Keratinocyte (primary cell): ENCODE measurements around the gene IFNAR2. TPM values are rescaled to one million over a fixed set of nuclear protein-coding genes. Genes with fewer than 3 reads are reported as not detected.

Experiments used
- DNase-seq: peaks from one replicate; pipeline ENCODE4 v3.0.0-alpha.2; 2011; ENCODE audit warnings: low read depth, missing footprints, low spot score
- FAIRE-seq: peaks from 2 replicates; lab custom pipeline; 2011; peaks lifted over from hg19 to GRCh38; lab: Jason Lieb, UNC
- H2AFZ ChIP-seq: 2 replicates; pipeline ENCODE4 v1.6.0; 2012; ENCODE audit warnings: low read length, control low read depth, inconsistent platforms; ENCODE audit not compliant: control insufficient read depth
- H3K27ac ChIP-seq: 2 replicates; pipeline ENCODE4 v1.5.1; 2011; ENCODE audit warnings: low read length; ENCODE audit not compliant: control insufficient read depth, insufficient read depth
- H3K27me3 ChIP-seq: 3 replicates; pipeline ENCODE4 v1.6.0; 2011; ENCODE audit warnings: low read length; ENCODE audit not compliant: control insufficient read depth, insufficient read depth; ENCODE audit errors: extremely low read depth
- H3K36me3 ChIP-seq, 2 experiments: 2 replicates in 1 of 2; 3 replicates in 1 of 2; pipeline ENCODE4 v1.5.1; 2011; ENCODE audit warnings: low read length in 2 of 2, mild to moderate bottlenecking in 1 of 2; ENCODE audit not compliant: control insufficient read depth in 2 of 2, insufficient read depth in 2 of 2; ENCODE audit errors: extremely low read depth in 1 of 2
- H3K4me1 ChIP-seq: 3 replicates; pipeline ENCODE4 v1.5.1; 2011; ENCODE audit warnings: low read length; ENCODE audit not compliant: control insufficient read depth, insufficient read depth; ENCODE audit errors: extremely low read depth
- H3K4me2 ChIP-seq: 3 replicates; pipeline ENCODE4 v1.6.0; 2011; ENCODE audit warnings: low read depth, low read length; ENCODE audit not compliant: control insufficient read depth, insufficient read depth; ENCODE audit errors: extremely low read depth
- H3K4me3 ChIP-seq, 3 experiments: fragments of 200-600 bp in 1 of 3; sonication (generic) in 1 of 3; 2 replicates in 2 of 3; 3 replicates in 1 of 3; pipeline ENCODE4 v1.5.1; 2011 to 2016; ENCODE audit warnings: low read length in 3 of 3, mild to moderate bottlenecking in 3 of 3, control low read depth in 2 of 3, inconsistent platforms in 1 of 3, low read depth in 1 of 3, mixed read lengths in 1 of 3, mixed run types in 1 of 3, moderate library complexity in 1 of 3; ENCODE audit not compliant: control insufficient read depth in 2 of 3, insufficient read depth in 2 of 3; ENCODE audit errors: extremely low read depth in 1 of 3
- H3K79me2 ChIP-seq: 2 replicates; pipeline ENCODE4 v1.6.0; 2012; ENCODE audit warnings: low read length; ENCODE audit not compliant: control insufficient read depth, insufficient read depth
- H3K9ac ChIP-seq: 3 replicates; pipeline ENCODE4 v1.6.0; 2011; ENCODE audit warnings: low read length; ENCODE audit not compliant: control insufficient read depth, insufficient read depth; ENCODE audit errors: extremely low read depth
- H3K9me1 ChIP-seq: 3 replicates; pipeline ENCODE4 v1.6.0; 2011; ENCODE audit warnings: low read length; ENCODE audit not compliant: control insufficient read depth, insufficient read depth; ENCODE audit errors: extremely low read depth
- H3K9me3 ChIP-seq: 2 replicates; pipeline ENCODE4 v1.5.1; 2012; ENCODE audit warnings: low read depth, low read length; ENCODE audit not compliant: control insufficient read depth
- H4K20me1 ChIP-seq: 3 replicates; pipeline ENCODE4 v1.6.0; 2011; ENCODE audit warnings: low read length; ENCODE audit not compliant: control insufficient read depth, insufficient read depth; ENCODE audit errors: extremely low read depth
- EZH2 ChIP-seq: IDR thresholded peaks from one replicate; pipeline ENCODE4 v1.6.1; 2012; ENCODE audit warnings: inconsistent platforms, mild to moderate bottlenecking, low read length, moderate library complexity
- dilution Hi-C: fragments of 300-500 bp; cut with MboI; formaldehyde crosslinking; loops from one replicate; pipeline ENCODE4 v1.7.0; 2020; ENCODE audit warnings: low sequenced_read_pairs; ENCODE audit not compliant: extremely low pct_ligation_motif_present
- polyA plus RNA-seq, 5 experiments: library from polyadenylated mRNA; depleted of rRNA in 3 of 5; stranded (reverse) in 3 of 5; stranded (forward) in 1 of 5; unstranded in 1 of 5; fragments of >200 nt; gene quantifications; 1 replicate in 1 of 5; 2 replicates in 3 of 5; 3 replicates in 1 of 5; pipeline versions ENCODE4 v1.2.1 to v1.2.3, GENCODE V29; 2011 to 2012; ENCODE audit warnings: missing spikeins in 2 of 5, low read depth in 1 of 5, low replicate concordance in 1 of 5
- TF ChIP-seq, protein P1 (sequence below), 3 experiments: IDR thresholded peaks in 1 of 3; conservative IDR thresholded peaks in 1 of 3; optimal IDR thresholded peaks in 1 of 3; 2 replicates in 2 of 3; 3 replicates in 1 of 3; pipeline versions ENCODE3 to v1.5.1; 2011; ENCODE audit warnings: low read length in 3 of 3, mild to moderate bottlenecking in 3 of 3, moderate library complexity in 2 of 3, control low read depth in 1 of 3, inconsistent platforms in 1 of 3; ENCODE audit not compliant: insufficient read depth in 2 of 3; ENCODE audit errors: extremely low read depth in 1 of 3

Gene IFNAR2
- polyA plus RNA-seq, 1 donor (not counting 4 experiments of a cell fraction or from before 2014, with no cell fraction given): 23.0 TPM

DNA sequence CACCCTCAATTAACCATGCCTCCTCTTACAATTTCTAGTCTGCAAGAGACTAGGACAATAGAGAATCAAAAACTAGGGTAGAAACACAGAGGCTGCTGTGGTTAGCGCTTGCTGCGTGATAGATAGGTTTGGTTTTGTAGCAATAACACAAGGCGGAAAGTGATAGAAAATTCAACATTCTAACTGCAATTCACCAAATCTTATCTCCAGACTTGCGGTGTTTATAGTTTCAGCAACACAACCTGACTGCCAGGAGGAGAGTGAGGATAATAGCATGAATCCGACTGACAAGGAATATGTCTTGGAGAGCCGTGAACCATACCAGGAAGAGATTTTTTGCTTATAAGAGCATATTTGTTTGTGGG lies 30.7 kb upstream of the IFNAR2 start:
- TF ChIP-seq, protein P1, sequence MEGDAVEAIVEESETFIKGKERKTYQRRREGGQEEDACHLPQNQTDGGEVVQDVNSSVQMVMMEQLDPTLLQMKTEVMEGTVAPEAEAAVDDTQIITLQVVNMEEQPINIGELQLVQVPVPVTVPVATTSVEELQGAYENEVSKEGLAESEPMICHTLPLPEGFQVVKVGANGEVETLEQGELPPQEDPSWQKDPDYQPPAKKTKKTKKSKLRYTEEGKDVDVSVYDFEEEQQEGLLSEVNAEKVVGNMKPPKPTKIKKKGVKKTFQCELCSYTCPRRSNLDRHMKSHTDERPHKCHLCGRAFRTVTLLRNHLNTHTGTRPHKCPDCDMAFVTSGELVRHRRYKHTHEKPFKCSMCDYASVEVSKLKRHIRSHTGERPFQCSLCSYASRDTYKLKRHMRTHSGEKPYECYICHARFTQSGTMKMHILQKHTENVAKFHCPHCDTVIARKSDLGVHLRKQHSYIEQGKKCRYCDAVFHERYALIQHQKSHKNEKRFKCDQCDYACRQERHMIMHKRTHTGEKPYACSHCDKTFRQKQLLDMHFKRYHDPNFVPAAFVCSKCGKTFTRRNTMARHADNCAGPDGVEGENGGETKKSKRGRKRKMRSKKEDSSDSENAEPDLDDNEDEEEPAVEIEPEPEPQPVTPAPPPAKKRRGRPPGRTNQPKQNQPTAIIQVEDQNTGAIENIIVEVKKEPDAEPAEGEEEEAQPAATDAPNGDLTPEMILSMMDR (optimal IDR thresholded peaks at IDR 0.05 in 1 of 3, IDR thresholded peaks at IDR 0.05 in 1 of 3, conservative IDR thresholded peaks at IDR 0.05 in 1 of 3; ENCODE audit: extremely low read depth in 1 of 3, insufficient read depth in 2 of 3, low read length in 3 of 3): no peak
- TF ChIP-seq EZH2: no peak
- Histone ChIP-seq H3K4me2 (no peak overlapping the region), H4K20me1 (no peaks in the 10 kb centered on the region), H2AFZ (no peak overlapping the region), H3K9ac (no peak overlapping the region), H3K9me3 (no peaks in the 10 kb centered on the region), H3K9me1 (no peaks in the 10 kb centered on the region), H3K27ac (no peak overlapping the region), H3K27me3 (no peaks in the 10 kb centered on the region), H3K36me3 (no peaks in the 10 kb centered on the region), H3K79me2 (no peaks in the 10 kb centered on the region), H3K4me3 (no peak overlapping the region), H3K4me1 (peaks cover 16% of the 10 kb centered on the region)
- FAIRE-seq (no peak), DNase-seq (no peak)
- dilution Hi-C loops: no loop called here

DNA sequence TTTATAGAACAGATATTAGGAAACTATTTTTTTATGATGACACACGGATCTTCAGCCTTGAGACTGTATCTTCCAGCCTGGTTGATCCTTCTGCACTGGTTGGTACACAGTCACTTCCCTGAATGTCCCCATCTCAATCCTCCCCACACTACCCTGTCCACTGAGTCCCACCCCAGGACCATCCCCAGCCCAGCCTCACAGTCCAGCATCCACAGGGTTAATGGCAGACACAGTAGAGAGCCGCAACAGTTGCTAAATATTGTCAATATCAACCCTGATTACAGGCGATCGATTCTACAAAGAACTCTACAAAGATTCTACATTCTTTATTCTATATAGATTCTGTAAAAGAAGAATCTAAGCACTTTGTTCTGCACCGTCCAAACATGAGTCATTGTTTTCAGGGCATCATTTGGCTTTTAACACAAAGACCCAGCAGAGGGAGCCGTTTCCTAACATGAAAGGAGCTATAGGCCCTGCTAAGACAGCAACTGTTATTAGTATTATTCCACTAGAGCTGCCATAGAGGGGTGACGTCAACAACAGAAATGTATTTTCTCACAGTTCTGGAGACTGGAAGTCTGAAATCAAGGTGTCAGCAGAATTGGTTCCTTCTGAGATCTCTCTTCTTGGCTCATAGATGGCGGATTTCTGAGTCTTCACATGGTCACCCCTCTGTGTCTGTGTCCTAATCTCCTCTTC lies 30.1 kb upstream of the IFNAR2 start:
- H3K4me1 ChIP-seq: peaks cover 20% of the 10 kb centered on the region
- H3K4me2 ChIP-seq: no peak overlapping the region
- no peaks in the 10 kb centered on the region for H3K9me3 ChIP-seq
- H3K4me3 ChIP-seq: no peak overlapping the region
- H4K20me1 ChIP-seq: no peaks in the 10 kb centered on the region
- H3K27me3 ChIP-seq: no peaks in the 10 kb centered on the region
- no peaks in the 10 kb centered on the region for H3K79me2 ChIP-seq
- FAIRE-seq: peak; percentile 52
- DNase-seq: peak; percentile 52
- H3K9ac ChIP-seq: no peak overlapping the region
- no peak overlapping the region for H2AFZ ChIP-seq
- H3K36me3 ChIP-seq: no peaks in the 10 kb centered on the region
- H3K9me1 ChIP-seq: no peaks in the 10 kb centered on the region
- TF ChIP-seq, protein P1 (optimal IDR thresholded peaks at IDR 0.05 in 1 of 3, IDR thresholded peaks at IDR 0.05 in 1 of 3, conservative IDR thresholded peaks at IDR 0.05 in 1 of 3; ENCODE audit: extremely low read depth in 1 of 3, insufficient read depth in 2 of 3, low read length in 3 of 3): peak; percentile 65 to 76 (median 68)
- TF ChIP-seq EZH2: no peak
- H3K27ac ChIP-seq: no peak overlapping the region
- dilution Hi-C loops: no loop called here
